SK-N-MC (cell line): ENCODE results near the gene CPAMD8.

Source experiments
- EZH2 ChIP-seq: fragments of 200-600 bp; sonication (generic); IDR thresholded peaks from one replicate; pipeline ENCODE4 v1.6.1; 2017; ENCODE audit warnings: antibody characterized with exemption
- POLR2AphosphoS5 ChIP-seq: IDR thresholded peaks from 2 replicates; pipeline ENCODE4 v1.6.1; 2012; ENCODE audit warnings: mild to moderate bottlenecking, low read depth, low read length, borderline replicate concordance

DNA sequence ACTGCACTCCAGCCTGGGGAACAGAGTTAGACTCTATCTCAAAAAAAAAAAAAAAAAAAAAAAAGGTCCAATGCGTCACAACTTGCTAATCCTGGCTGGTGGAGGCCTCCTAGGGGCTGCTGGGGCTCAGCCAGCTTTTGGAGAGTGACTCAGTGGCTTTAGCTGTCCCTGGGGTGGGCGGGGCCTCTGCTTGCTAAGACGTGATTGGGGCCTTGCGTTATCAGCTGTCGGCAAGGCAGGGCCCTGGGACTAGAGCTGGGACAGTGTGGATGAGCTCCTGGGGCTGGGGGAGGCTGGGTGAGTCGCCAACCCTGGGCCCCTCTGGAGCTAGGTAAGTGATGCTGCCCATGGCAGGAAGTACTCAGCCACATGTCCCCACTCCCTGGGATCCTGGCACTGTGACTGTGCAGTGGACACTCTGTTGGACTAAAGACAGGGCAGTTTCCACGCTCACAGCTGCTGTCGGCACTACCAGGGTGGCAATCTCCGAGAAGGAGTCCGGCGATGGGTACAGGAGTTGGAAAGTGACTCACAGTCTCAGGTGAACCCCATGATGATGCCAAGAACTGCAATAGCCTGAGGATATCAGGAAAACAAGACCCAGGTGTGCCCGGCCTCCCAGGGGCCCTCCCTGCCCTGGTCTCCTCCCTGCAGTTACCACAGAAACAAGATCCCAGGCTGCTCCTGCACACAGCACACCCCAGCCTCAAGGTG, 105.6 kb downstream of the CPAMD8 start:
- TF ChIP-seq EZH2 (no peak), POLR2AphosphoS5 (no peak)
